22Rv1 (cell line): ENCODE measurements around the gene IGFALS.

ENCODE experiments used
- ZFX ChIP-seq: fragments of 450-650 bp; IDR thresholded peaks from 2 replicates; pipeline ENCODE4 v1.6.1; 2017; ENCODE audit warnings: antibody characterized with exemption, borderline replicate concordance
- TF ChIP-seq, protein P1 (sequence below): fragments of 450-650 bp; IDR thresholded peaks from 2 replicates; pipeline ENCODE4 v1.5.1; 2017; ENCODE audit warnings: mild to moderate bottlenecking

DNA sequence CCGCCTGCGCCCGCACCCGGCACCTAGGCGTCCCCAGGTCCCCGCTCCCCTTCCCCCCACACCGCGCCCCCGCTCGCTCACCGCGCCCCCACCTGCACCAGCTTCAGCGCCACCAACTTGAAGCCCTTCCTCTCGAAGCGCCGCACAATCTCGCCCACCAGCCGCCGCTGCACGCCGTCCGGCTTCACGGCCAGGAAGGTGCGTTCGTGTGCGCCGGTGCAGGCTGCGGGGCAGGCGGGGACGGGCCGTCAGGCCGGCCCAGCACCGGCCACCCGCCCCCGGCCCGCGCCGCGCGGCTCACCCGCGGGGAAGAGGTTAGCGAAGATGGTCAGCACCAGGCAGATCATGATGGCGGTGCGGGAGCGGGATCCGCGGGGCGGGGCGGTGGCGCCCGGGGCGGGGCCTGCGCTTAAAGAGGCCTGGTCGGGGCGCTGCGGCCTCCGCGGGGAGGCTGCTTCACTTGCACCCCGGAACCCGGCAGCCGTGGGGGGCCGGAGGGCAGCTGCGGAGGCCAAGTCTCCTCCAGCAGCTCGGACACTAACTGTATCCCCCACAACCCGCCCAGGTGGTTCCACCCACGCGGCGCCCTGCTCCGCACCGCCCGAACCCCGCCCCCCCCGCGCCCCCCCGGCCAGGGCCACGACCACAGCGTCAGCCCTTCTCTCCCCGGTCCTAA is 22.2 kb downstream of the IGFALS start, which contains the start of gene NME3:
- TF ChIP-seq, protein P1, sequence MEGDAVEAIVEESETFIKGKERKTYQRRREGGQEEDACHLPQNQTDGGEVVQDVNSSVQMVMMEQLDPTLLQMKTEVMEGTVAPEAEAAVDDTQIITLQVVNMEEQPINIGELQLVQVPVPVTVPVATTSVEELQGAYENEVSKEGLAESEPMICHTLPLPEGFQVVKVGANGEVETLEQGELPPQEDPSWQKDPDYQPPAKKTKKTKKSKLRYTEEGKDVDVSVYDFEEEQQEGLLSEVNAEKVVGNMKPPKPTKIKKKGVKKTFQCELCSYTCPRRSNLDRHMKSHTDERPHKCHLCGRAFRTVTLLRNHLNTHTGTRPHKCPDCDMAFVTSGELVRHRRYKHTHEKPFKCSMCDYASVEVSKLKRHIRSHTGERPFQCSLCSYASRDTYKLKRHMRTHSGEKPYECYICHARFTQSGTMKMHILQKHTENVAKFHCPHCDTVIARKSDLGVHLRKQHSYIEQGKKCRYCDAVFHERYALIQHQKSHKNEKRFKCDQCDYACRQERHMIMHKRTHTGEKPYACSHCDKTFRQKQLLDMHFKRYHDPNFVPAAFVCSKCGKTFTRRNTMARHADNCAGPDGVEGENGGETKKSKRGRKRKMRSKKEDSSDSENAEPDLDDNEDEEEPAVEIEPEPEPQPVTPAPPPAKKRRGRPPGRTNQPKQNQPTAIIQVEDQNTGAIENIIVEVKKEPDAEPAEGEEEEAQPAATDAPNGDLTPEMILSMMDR = no peak
- no peak for TF ChIP-seq ZFX
